Liver (tissue), 9 donors: Measurements from ENCODE around the gene SLC37A2. TPM values are rescaled to one million over a fixed set of nuclear protein-coding genes. Genes with fewer than 3 reads are reported as not detected.

Experiments used
- DNase-seq: peaks from one replicate; pipeline ENCODE4 v3.0.0-alpha.2; 2017; ENCODE audit warnings: low spot score
- H3K27ac ChIP-seq, 2 donors: one replicate each; pipeline ENCODE4 v1.7.0; 2013; ENCODE audit warnings: inconsistent platforms in 2 of 2, low read length in 2 of 2, control low read depth in 1 of 2, low read depth in 1 of 2, mild to moderate bottlenecking in 1 of 2
- H3K27me3 ChIP-seq, 4 donors: one replicate each; pipeline versions ENCODE4 v1.6.1 to v1.7.0; 2013; ENCODE audit warnings: low read length in 3 of 4, inconsistent platforms in 1 of 4, mild to moderate bottlenecking in 1 of 4, moderate library complexity in 1 of 4; ENCODE audit not compliant: control insufficient read depth in 4 of 4, insufficient read depth in 4 of 4
- H3K36me3 ChIP-seq, 4 donors: one replicate each; pipeline versions ENCODE4 v1.6.1 to v1.7.0; 2013; ENCODE audit warnings: low read length in 3 of 4, mild to moderate bottlenecking in 3 of 4, low read depth in 1 of 4, moderate library complexity in 1 of 4; ENCODE audit not compliant: control insufficient read depth in 4 of 4, insufficient read depth in 3 of 4
- H3K4me1 ChIP-seq, 4 donors: one replicate each; pipeline versions ENCODE4 v1.6.1 to v1.7.0; 2013; ENCODE audit warnings: low read length in 3 of 4, mild to moderate bottlenecking in 3 of 4, moderate library complexity in 1 of 4; ENCODE audit not compliant: control insufficient read depth in 4 of 4, insufficient read depth in 4 of 4
- H3K4me3 ChIP-seq, 3 donors: one replicate each; pipeline versions ENCODE4 v1.6.1 to v1.7.0; 2013; ENCODE audit warnings: low read length in 3 of 3, control low read depth in 1 of 3, low read depth in 1 of 3, mild to moderate bottlenecking in 1 of 3
- H3K9ac ChIP-seq, 2 donors: one replicate each; pipeline ENCODE4 v1.7.0; 2013; ENCODE audit warnings: low read length in 2 of 2, mild to moderate bottlenecking in 2 of 2, moderate library complexity in 2 of 2, control low read depth in 1 of 2, low read depth in 1 of 2
- H3K9me3 ChIP-seq, 4 donors: one replicate each; pipeline versions ENCODE4 v1.6.1 to v1.7.0; 2013; ENCODE audit warnings: low read length in 3 of 4; ENCODE audit not compliant: control insufficient read depth in 4 of 4
- ATF3 ChIP-seq: IDR thresholded peaks from 2 replicates; pipeline ENCODE4 v1.6.1; 2016; ENCODE audit warnings: antibody characterized with exemption
- CTCF ChIP-seq: fragments of 150-350 bp; IDR thresholded peaks from 2 replicates; pipeline ENCODE4 v1.5.1; 2017; ENCODE audit warnings: improper control_type of control experiment, low read depth, low read length; ENCODE audit not compliant: missing input control
- EGR1 ChIP-seq, 2 donors: IDR thresholded peaks; 2 replicates each; pipeline ENCODE4 v1.6.1; 2016 to 2018; ENCODE audit warnings: antibody characterized with exemption in 2 of 2, low read depth in 2 of 2
- FOXA1 ChIP-seq: IDR thresholded peaks from 2 replicates; pipeline ENCODE4 v1.6.1; 2016; ENCODE audit warnings: antibody characterized with exemption
- FOXA2 ChIP-seq: IDR thresholded peaks from 2 replicates; pipeline ENCODE4 v1.6.1; 2016; ENCODE audit warnings: antibody characterized with exemption
- GABPA ChIP-seq, 2 donors: IDR thresholded peaks in 1 of 2; conservative IDR thresholded peaks in 1 of 2; 2 replicates each; pipeline ENCODE4 v1.6.1; 2016; ENCODE audit warnings: antibody characterized with exemption in 2 of 2, mild to moderate bottlenecking in 1 of 2, moderate library complexity in 1 of 2
- HNF4A ChIP-seq, 2 donors: conservative IDR thresholded peaks; 2 replicates each; pipeline ENCODE4 v1.6.1; 2016; ENCODE audit warnings: antibody characterized with exemption in 2 of 2, mild to moderate bottlenecking in 2 of 2
- HNF4G ChIP-seq: IDR thresholded peaks from 2 replicates; pipeline ENCODE4 v1.6.1; 2016; ENCODE audit warnings: antibody characterized with exemption
- JUND ChIP-seq, 2 donors: IDR thresholded peaks; 2 replicates each; pipeline ENCODE4 v1.6.1; 2016; ENCODE audit warnings: antibody characterized with exemption in 2 of 2
- MAX ChIP-seq: IDR thresholded peaks from 2 replicates; pipeline ENCODE4 v1.6.1; 2016; ENCODE audit warnings: antibody characterized with exemption
- NR2F2 ChIP-seq: IDR thresholded peaks from 2 replicates; pipeline ENCODE4 v1.6.1; 2016; ENCODE audit warnings: antibody characterized with exemption
- RAD21 ChIP-seq, 2 donors: IDR thresholded peaks; 2 replicates each; pipeline ENCODE4 v1.6.1; 2016; ENCODE audit warnings: antibody characterized with exemption in 2 of 2, mild to moderate bottlenecking in 2 of 2
- REST ChIP-seq: IDR thresholded peaks from 2 replicates; pipeline ENCODE4 v1.6.1; 2016; ENCODE audit warnings: antibody characterized with exemption, mild to moderate bottlenecking
- SP1 ChIP-seq: IDR thresholded peaks from 2 replicates; pipeline ENCODE4 v1.6.1; 2018; ENCODE audit warnings: antibody characterized with exemption, mild to moderate bottlenecking
- TAF1 ChIP-seq: conservative IDR thresholded peaks from 2 replicates; pipeline ENCODE4 v1.6.1; 2016; ENCODE audit warnings: antibody characterized with exemption, mild to moderate bottlenecking
- YY1 ChIP-seq: IDR thresholded peaks from 2 replicates; pipeline ENCODE4 v1.6.1; 2016; ENCODE audit warnings: antibody characterized with exemption, mild to moderate bottlenecking
- ZBTB33 ChIP-seq: IDR thresholded peaks from 2 replicates; pipeline ENCODE4 v1.6.1; 2016; ENCODE audit warnings: antibody characterized with exemption
- WGBS: extraction: QIAGEN DNeasy Blood & Tissue Kit; methylation state at CpG from one replicate; pipeline ENCODE4 v1.1.7; 2013; 5-methylcytosine and 5-hydroxymethylcytosine counted together
- polyA plus RNA-seq, 2 donors: library from polyadenylated mRNA; stranded (reverse) in 1 of 2; unstranded in 1 of 2; fragments of 200-250 nt in 1 of 2; fragments of >200 nt in 1 of 2; fragmentation: Nextera tagmentation in 1 of 2; extraction: Ambion mirVana in 1 of 2; gene quantifications; one replicate each; pipeline versions ENCODE4 v1.2.1 to v1.2.3, GENCODE V29; 2013 to 2015
- total RNA-seq, 2 donors: library from RNA; depleted of rRNA; stranded (reverse); fragments of >200 nt; gene quantifications; one replicate each; pipeline ENCODE4 v1.2.3, GENCODE V29; 2014
- donor health status: healthy.
- donor health status: healthy.
- donor health status: healthy.
- donor health status: healthy.
- donor health status: healthy.

The SLC37A2 gene
- total and polyA plus RNA-seq, 4 donors = 0.51 to 12.3 (median 5.6) TPM

- DNase-seq = no peak
- no peaks in the 10 kb centered on the region for H3K9me3 ChIP-seq
- H3K36me3 ChIP-seq = peaks cover 0 to 8% (median 4%) of the 10 kb centered on the region in 4 donors
- H3K9ac ChIP-seq = no peak overlapping the region
- no peak for TF ChIP-seq ATF3
- no peak for TF ChIP-seq CTCF
- no peak for TF ChIP-seq REST
- no peak for TF ChIP-seq JUND (IDR thresholded peaks at IDR 0.05)
- TF ChIP-seq HNF4G = no peak
- TF ChIP-seq NR2F2 = no peak
- no peak for TF ChIP-seq RAD21 (IDR thresholded peaks at IDR 0.05)
- TF ChIP-seq FOXA1 = no peak
- TF ChIP-seq MAX = no peak
- TF ChIP-seq TAF1 = no peak
- no peak for TF ChIP-seq SP1
- TF ChIP-seq HNF4A (conservative IDR thresholded peaks at IDR 0.05) = no peak
- TF ChIP-seq YY1 = no peak
- TF ChIP-seq EGR1 (IDR thresholded peaks at IDR 0.05; ENCODE audit: low read depth in 2 of 2) = no peak
- no peaks in the 10 kb centered on the region for H3K27me3 ChIP-seq
- no peak overlapping the region for H3K4me3 ChIP-seq
- H3K4me1 ChIP-seq = no peaks in the 10 kb centered on the region
- no peak overlapping the region for H3K27ac ChIP-seq
- 91% methylated on average over 19 of the region's 19 CpGs for WGBS
Measured at GRCh38 chr11:125102025-125102424, 38.9 kb downstream of the SLC37A2 start.

- Histone ChIP-seq H3K36me3 (peaks cover 0 to 6% (median 4%) of the 10 kb centered on the region in 4 donors), H3K27me3 (no peaks in the 10 kb centered on the region), H3K4me3 (no peak overlapping the region), H3K9ac (no peak overlapping the region), H3K9me3 (no peaks in the 10 kb centered on the region), H3K27ac (no peak overlapping the region), H3K4me1 (no peaks in the 10 kb centered on the region)
- DNase-seq = no peak
- TF ChIP-seq RAD21 (IDR thresholded peaks at IDR 0.05) = no peak
- no peak for TF ChIP-seq REST
- no peak for TF ChIP-seq FOXA2
- no peak for TF ChIP-seq HNF4A (conservative IDR thresholded peaks at IDR 0.05)
- no peak for TF ChIP-seq HNF4G
- TF ChIP-seq JUND (IDR thresholded peaks at IDR 0.05) = no peak
- no peak for TF ChIP-seq EGR1 (IDR thresholded peaks at IDR 0.05; ENCODE audit: low read depth in 2 of 2)
- no peak for TF ChIP-seq SP1
- no peak for TF ChIP-seq GABPA (IDR thresholded peaks at IDR 0.05 in 1 of 2, conservative IDR thresholded peaks at IDR 0.05 in 1 of 2)
- TF ChIP-seq FOXA1 = no peak
- no peak for TF ChIP-seq ZBTB33
- no peak for TF ChIP-seq ATF3
- WGBS = 94% methylated on average over 7 of the region's 7 CpGs
Measured at GRCh38 chr11:125102510-125102909, 39.4 kb downstream of the SLC37A2 start.
